GM12875 (cell line): Measurements from ENCODE around the gene ACYP1.

Source experiments
- H3K4me3 ChIP-seq: one replicate; pipeline ENCODE4 v1.5.1; 2011; ENCODE audit warnings: low read depth, low read length, control low read depth
- TF ChIP-seq, protein P1 (sequence below): IDR thresholded peaks from 2 replicates; pipeline ENCODE4 v1.5.1; 2011; ENCODE audit warnings: low read depth, mild to moderate bottlenecking, control low read depth, inconsistent platforms, low read length, moderate library complexity, borderline replicate concordance; ENCODE audit not compliant: insufficient read depth

ACYP1 gene

GRCh38 chr14:75042035-75042434 lies 21.8 kb downstream of the ACYP1 start:
- TF ChIP-seq, protein P1, sequence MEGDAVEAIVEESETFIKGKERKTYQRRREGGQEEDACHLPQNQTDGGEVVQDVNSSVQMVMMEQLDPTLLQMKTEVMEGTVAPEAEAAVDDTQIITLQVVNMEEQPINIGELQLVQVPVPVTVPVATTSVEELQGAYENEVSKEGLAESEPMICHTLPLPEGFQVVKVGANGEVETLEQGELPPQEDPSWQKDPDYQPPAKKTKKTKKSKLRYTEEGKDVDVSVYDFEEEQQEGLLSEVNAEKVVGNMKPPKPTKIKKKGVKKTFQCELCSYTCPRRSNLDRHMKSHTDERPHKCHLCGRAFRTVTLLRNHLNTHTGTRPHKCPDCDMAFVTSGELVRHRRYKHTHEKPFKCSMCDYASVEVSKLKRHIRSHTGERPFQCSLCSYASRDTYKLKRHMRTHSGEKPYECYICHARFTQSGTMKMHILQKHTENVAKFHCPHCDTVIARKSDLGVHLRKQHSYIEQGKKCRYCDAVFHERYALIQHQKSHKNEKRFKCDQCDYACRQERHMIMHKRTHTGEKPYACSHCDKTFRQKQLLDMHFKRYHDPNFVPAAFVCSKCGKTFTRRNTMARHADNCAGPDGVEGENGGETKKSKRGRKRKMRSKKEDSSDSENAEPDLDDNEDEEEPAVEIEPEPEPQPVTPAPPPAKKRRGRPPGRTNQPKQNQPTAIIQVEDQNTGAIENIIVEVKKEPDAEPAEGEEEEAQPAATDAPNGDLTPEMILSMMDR: no peak
- H3K4me3 ChIP-seq: no peak overlapping the region

DNA sequence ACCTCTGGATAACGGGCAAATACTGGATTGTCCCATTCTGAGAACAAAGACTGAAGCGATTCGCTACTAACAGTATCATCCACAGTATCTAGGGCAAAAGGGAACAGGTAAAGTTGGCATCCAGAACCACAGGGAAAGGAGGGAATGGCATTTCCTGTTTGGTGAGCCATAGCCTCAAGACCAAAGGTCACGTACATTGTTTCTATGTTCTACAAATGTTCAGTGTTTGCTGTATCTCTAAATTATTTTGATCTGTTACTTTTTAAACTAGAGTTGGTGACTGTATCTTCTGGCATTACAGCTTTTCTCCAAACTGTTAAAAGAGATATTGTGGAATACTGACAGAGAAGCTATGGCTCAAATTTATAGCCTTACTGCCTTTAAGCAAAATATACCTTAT lies 22.2 kb downstream of the ACYP1 start:
- no peak overlapping the region for H3K4me3 ChIP-seq
- TF ChIP-seq, protein P1: no peak

GRCh38 chr14:75040959-75041358 lies 22.9 kb downstream of the ACYP1 start:
- H3K4me3 ChIP-seq: no peak overlapping the region
- TF ChIP-seq, protein P1: no peak

DNA sequence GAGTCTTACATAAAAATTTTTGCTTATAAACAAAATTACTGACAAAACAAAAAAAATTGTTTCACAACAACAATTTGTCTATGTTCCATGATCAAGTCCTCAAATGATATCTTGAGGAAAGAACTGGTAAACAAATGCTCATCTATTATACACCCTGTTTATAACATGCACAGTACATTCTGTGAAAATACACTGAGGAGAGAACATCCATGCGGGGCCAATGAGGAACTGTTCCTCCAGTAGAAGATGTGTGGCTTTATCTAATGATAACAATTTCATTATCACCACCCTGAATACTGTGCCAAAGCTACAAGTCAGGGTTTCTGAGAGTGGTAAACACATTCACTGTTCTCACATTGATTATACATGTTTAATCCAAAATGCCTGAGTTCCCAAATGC lies 23.3 kb downstream of the ACYP1 start:
- TF ChIP-seq, protein P1: no peak
- no peak overlapping the region for H3K4me3 ChIP-seq

DNA sequence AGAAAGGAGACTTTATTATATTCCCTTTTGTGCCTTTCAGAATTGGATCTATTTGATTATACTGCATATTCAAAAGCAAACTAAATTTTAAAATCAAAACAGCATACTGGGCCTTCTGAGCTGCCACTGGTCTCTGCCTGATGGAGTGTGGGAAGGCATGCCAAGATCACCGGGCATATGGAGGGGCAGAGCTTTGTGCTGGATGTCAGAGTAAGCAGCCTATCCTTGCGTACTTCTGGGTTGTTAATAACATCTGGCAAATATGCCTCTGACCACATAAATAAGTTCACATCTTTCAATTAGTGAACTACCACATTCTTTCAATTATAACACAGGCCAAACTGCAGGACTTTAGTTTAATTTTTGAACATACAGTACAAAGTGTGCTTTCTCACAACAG lies 30.9 kb downstream of the ACYP1 start:
- TF ChIP-seq, protein P1: no peak
- H3K4me3 ChIP-seq: no peak overlapping the region

- no peak overlapping the region for H3K4me3 ChIP-seq
- TF ChIP-seq, protein P1: no peak
These were observed 33.7 kb downstream of the ACYP1 start for GRCh38 chr14:75030147-75030546.

DNA sequence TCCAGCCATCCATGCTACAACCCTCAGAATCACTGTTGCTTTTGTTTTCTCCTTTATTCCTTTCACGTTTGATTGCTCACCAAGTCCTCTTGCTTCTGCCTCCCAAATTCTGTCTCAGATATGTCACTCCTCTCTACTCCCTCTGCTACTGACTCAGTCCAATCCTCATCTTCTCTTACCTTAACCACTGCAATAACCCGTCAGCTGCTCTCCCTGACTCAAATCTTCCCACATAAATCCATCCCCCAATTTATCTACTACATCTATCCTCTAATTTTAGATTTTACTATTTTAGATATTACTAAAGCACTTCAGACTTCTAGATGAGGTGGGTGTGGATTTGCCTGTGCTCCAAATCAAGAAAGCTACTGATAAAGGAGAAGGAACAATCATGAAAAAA lies 37.9 kb downstream of the ACYP1 start:
- TF ChIP-seq, protein P1: no peak
- no peak overlapping the region for H3K4me3 ChIP-seq
